ENCODE results near the gene CLOCK. TPM values are rescaled to one million over a fixed set of nuclear protein-coding genes. Genes with fewer than 3 reads are reported as not detected.

CLOCK gene
- total RNA-seq, 1 donor from 2014 or later, result 34.2 TPM

DNA sequence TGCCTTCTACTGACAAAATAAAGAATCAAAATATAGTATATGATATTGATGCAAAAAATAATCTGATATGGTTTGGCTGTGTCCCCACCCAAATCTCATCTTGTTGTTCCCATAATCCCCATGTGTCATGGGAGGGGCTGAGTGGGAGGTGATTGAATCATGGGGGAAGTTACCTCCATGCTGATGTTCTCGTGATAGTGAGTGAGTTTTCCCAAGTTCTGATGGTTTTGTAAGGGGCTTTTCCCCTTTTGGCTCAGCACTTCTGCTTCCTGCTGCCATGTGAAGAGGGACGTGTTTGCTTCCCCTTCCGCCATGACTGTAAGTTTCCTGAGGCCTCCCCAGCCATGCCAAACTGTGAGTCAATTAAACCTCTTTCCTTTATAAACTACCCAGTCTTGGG, 80.7 kb downstream of the CLOCK start:
- no peaks in the 10 kb centered on the region for H3K4me1 ChIP-seq
- H3K4me3 ChIP-seq, result no peak overlapping the region
- H3K9me3 ChIP-seq (replicated peaks), result no peaks in the 10 kb centered on the region
- TF ChIP-seq, protein P1, sequence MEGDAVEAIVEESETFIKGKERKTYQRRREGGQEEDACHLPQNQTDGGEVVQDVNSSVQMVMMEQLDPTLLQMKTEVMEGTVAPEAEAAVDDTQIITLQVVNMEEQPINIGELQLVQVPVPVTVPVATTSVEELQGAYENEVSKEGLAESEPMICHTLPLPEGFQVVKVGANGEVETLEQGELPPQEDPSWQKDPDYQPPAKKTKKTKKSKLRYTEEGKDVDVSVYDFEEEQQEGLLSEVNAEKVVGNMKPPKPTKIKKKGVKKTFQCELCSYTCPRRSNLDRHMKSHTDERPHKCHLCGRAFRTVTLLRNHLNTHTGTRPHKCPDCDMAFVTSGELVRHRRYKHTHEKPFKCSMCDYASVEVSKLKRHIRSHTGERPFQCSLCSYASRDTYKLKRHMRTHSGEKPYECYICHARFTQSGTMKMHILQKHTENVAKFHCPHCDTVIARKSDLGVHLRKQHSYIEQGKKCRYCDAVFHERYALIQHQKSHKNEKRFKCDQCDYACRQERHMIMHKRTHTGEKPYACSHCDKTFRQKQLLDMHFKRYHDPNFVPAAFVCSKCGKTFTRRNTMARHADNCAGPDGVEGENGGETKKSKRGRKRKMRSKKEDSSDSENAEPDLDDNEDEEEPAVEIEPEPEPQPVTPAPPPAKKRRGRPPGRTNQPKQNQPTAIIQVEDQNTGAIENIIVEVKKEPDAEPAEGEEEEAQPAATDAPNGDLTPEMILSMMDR (IDR thresholded peaks at IDR 0.05; ENCODE audit: borderline replicate concordance), result no peak
- no peak overlapping the region for H3K27ac ChIP-seq (replicated peaks)
- DNase-seq, result no peak
- H3K36me3 ChIP-seq, result peaks cover 68% of the 10 kb centered on the region
- intact Hi-C loops (cut with micrococcal nuclease), result no loop called here
- no peaks in the 10 kb centered on the region for H3K27me3 ChIP-seq (ENCODE audit: low read depth)

DNA sequence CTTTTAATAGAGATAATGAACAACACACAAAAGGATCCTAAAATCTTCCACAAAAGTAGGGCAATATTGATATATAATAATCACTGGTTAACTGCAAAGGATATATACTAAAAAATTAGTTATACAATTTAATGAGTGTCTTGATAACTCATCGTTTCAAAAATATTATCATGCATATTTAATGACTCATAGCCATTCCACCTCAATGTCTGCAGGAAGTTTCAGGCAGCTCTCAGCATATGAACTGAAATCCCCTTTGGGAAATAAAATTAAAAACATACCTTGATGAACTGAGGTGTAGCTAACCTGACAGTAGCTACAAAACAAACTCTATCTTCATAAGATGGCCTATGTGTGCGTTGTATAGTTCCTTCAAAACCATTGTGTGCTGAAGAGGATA, 88.1 kb downstream of the CLOCK start:
- Histone ChIP-seq H3K27ac (replicated peaks) (no peak overlapping the region), H3K4me3 (no peak overlapping the region), H3K4me1 (no peaks in the 10 kb centered on the region), H3K27me3 (ENCODE audit: low read depth) (no peaks in the 10 kb centered on the region), H3K9me3 (replicated peaks) (no peaks in the 10 kb centered on the region), H3K36me3 (peaks cover 25% of the 10 kb centered on the region)
- TF ChIP-seq, protein P1 (IDR thresholded peaks at IDR 0.05; ENCODE audit: borderline replicate concordance), result no peak
- intact Hi-C loops (cut with micrococcal nuclease), result no loop called here
- no peak for DNase-seq

DNA sequence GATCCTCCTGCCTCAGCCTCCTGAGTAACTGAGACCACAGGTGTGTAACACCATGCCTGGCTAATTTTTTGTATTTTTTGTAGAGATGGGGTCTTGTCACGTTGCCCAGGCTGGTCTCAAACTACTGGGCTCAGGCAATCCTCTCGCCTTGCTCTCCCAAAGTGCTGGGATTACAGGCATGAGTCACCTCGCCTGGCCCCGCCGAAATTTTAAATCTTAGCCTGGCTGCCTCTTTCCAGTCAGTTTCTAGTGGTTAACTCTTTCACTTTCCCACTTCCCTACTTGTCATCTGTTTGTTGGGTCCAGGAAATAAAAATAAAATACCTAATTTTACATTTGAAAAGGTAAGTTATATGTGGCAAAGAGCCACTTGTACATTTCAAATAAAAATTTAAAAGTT, 88.5 kb downstream of the CLOCK start:
- no peaks in the 10 kb centered on the region for H3K9me3 ChIP-seq (replicated peaks)
- intact Hi-C loops (cut with micrococcal nuclease), result no loop called here
- TF ChIP-seq, protein P1 (IDR thresholded peaks at IDR 0.05; ENCODE audit: borderline replicate concordance), result no peak
- DNase-seq, result no peak
- H3K4me3 ChIP-seq, result no peak overlapping the region
- H3K27me3 ChIP-seq (ENCODE audit: low read depth), result no peaks in the 10 kb centered on the region
- peaks cover 25% of the 10 kb centered on the region for H3K36me3 ChIP-seq
- H3K4me1 ChIP-seq, result no peaks in the 10 kb centered on the region
- no peak overlapping the region for H3K27ac ChIP-seq (replicated peaks)

DNA sequence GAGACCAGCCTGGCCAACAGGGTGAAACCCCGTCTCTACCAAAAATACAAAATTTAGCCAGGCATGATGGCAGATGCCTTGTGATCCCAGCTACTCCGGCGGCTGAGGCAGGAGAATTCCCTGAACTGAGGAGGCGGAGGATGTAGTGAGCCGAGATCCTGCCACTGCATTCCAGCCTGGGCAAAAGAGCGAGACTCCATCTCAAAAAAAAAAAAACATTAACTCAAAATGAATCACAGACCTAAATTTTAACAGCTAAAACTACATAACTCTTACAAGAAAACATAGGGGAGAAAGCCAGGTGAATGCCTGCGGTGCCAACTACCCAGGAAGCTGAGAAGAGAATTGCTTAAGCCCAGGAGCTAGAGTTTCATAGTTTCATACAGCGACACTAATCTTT, 96.1 kb downstream of the CLOCK start:
- H3K27me3 ChIP-seq (ENCODE audit: low read depth), result no peaks in the 10 kb centered on the region
- TF ChIP-seq, protein P1 (IDR thresholded peaks at IDR 0.05; ENCODE audit: borderline replicate concordance), result no peak
- H3K9me3 ChIP-seq (replicated peaks), result no peaks in the 10 kb centered on the region
- DNase-seq, result no peak
- H3K4me1 ChIP-seq, result no peaks in the 10 kb centered on the region
- H3K36me3 ChIP-seq, result peaks cover 71% of the 10 kb centered on the region
- no peak overlapping the region for H3K27ac ChIP-seq (replicated peaks)
- intact Hi-C loops (cut with micrococcal nuclease), result no loop called here
- no peak overlapping the region for H3K4me3 ChIP-seq

DNA sequence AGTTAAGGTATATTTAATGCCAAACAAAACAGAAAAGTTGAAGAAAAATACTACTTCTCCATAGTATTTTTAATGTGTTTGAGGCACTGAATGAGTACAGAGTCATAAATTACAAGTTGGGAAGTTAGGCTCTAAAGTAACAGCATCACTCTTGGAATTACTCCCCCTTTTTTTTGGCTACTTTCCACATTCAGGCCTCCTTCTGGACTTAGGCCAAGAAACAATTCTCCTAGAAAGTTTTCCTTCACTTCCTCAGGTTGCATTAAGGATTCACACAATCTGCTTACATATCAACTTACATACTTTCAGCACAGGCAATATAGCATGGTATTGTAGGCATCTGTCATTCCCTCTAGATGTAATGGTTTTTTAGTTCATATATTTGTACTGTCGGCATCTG, 98.9 kb downstream of the CLOCK start:
- no peaks in the 10 kb centered on the region for H3K4me1 ChIP-seq
- H3K9me3 ChIP-seq (replicated peaks), result no peaks in the 10 kb centered on the region
- H3K4me3 ChIP-seq, result no peak overlapping the region
- TF ChIP-seq, protein P1 (IDR thresholded peaks at IDR 0.05; ENCODE audit: borderline replicate concordance), result no peak
- H3K27ac ChIP-seq (replicated peaks), result no peak overlapping the region
- no peak for DNase-seq
- H3K27me3 ChIP-seq (ENCODE audit: low read depth), result no peaks in the 10 kb centered on the region
- intact Hi-C loops (cut with micrococcal nuclease), result no loop called here
- H3K36me3 ChIP-seq, result peaks cover 71% of the 10 kb centered on the region

All from left ventricle myocardium inferior (tissue), 1 donor.